Fibroblast of lung (primary cell): ENCODE data around the gene TTLL11. TPM values are rescaled to one million over a fixed set of nuclear protein-coding genes. Genes with fewer than 3 reads are reported as not detected.

Source experiments
- DNase-seq, 2 donors: peaks; one replicate each; pipeline versions ENCODE4 v3.0.0 to v3.0.0-alpha.2; 2010; ENCODE audit warnings: low read depth in 2 of 2
- H2AFZ ChIP-seq: 2 replicates; pipeline ENCODE4 v1.5.1; 2012; ENCODE audit warnings: low read length, control low read depth, inconsistent platforms
- H3K27ac ChIP-seq: 2 replicates; pipeline ENCODE4 v1.5.1; 2011; ENCODE audit warnings: low read length, control low read depth; ENCODE audit not compliant: insufficient read depth
- H3K27me3 ChIP-seq: 2 replicates; pipeline ENCODE4 v1.5.1; 2011; ENCODE audit warnings: mild to moderate bottlenecking, low read length; ENCODE audit not compliant: control insufficient read depth, insufficient read depth
- H3K36me3 ChIP-seq: 2 replicates; pipeline ENCODE4 v1.5.1; 2011; ENCODE audit warnings: low read length; ENCODE audit not compliant: control insufficient read depth, insufficient read depth
- H3K4me1 ChIP-seq: 2 replicates; pipeline ENCODE4 v1.5.1; 2011; ENCODE audit warnings: low read length; ENCODE audit not compliant: control insufficient read depth, insufficient read depth; ENCODE audit errors: extremely low read depth
- H3K4me2 ChIP-seq: 2 replicates; pipeline ENCODE4 v1.5.1; 2011; ENCODE audit warnings: low read length, control low read depth; ENCODE audit not compliant: insufficient read depth; ENCODE audit errors: extremely low read depth
- H3K4me3 ChIP-seq, 4 experiments: fragments of 200-600 bp in 1 of 4; sonication (generic) in 1 of 4; replicated peaks in 1 of 4; 2 replicates each; pipeline ENCODE4 v1.5.1; 2011 to 2016; ENCODE audit warnings: low read length in 4 of 4, low read depth in 3 of 4, mild to moderate bottlenecking in 3 of 4, control low read depth in 2 of 4, inconsistent platforms in 1 of 4, mixed read lengths in 1 of 4; ENCODE audit not compliant: insufficient read depth in 1 of 4; ENCODE audit errors: control extremely low read depth in 1 of 4
- H3K79me2 ChIP-seq: 2 replicates; pipeline ENCODE4 v1.5.1; 2012; ENCODE audit warnings: mild to moderate bottlenecking, low read length, inconsistent platforms; ENCODE audit not compliant: control insufficient read depth, insufficient read depth
- H3K9ac ChIP-seq: 2 replicates; pipeline ENCODE4 v1.5.1; 2011; ENCODE audit warnings: mild to moderate bottlenecking, low read length, control low read depth; ENCODE audit not compliant: insufficient read depth
- H3K9me3 ChIP-seq: 2 replicates; pipeline ENCODE4 v1.5.1; 2012; ENCODE audit warnings: low read depth, low read length; ENCODE audit not compliant: control insufficient read depth, insufficient read depth
- H4K20me1 ChIP-seq: 2 replicates; pipeline ENCODE4 v1.5.1; 2011; ENCODE audit warnings: low read length; ENCODE audit not compliant: control insufficient read depth, insufficient read depth; ENCODE audit errors: extremely low read depth
- EZH2 ChIP-seq: IDR thresholded peaks from 2 replicates; pipeline ENCODE4 v1.5.1; 2012; ENCODE audit warnings: low read length, control low read depth, mild to moderate bottlenecking; ENCODE audit errors: missing control alignments
- polyA plus RNA-seq, 2 donors: library from polyadenylated mRNA; depleted of rRNA in 1 of 2; stranded (reverse) in 1 of 2; unstranded in 1 of 2; fragments of >200 nt; gene quantifications; 2 replicates each; pipeline ENCODE4 v1.2.1, GENCODE V29; 2011 to 2012; ENCODE audit warnings: missing spikeins in 1 of 2
- total RNA-seq: library from RNA; depleted of rRNA; stranded (reverse); fragments of >200 nt; gene quantifications from 2 replicates; pipeline ENCODE4 v1.2.1, GENCODE V29; 2014
- TF ChIP-seq, protein P1 (sequence below), 2 donors: IDR thresholded peaks in 1 of 2; conservative IDR thresholded peaks in 1 of 2; 1 replicate in 1 of 2; 2 replicates in 1 of 2; pipeline ENCODE4 v1.5.1; 2011 to 2012; ENCODE audit warnings: low read length in 2 of 2, control low read depth in 1 of 2, inconsistent platforms in 1 of 2, low read depth in 1 of 2, mild to moderate bottlenecking in 1 of 2

TTLL11 gene
- total and polyA plus RNA-seq, 2 donors (not counting 1 experiment from before 2014, with no cell fraction given): 3.9 to 4.8 TPM

DNA sequence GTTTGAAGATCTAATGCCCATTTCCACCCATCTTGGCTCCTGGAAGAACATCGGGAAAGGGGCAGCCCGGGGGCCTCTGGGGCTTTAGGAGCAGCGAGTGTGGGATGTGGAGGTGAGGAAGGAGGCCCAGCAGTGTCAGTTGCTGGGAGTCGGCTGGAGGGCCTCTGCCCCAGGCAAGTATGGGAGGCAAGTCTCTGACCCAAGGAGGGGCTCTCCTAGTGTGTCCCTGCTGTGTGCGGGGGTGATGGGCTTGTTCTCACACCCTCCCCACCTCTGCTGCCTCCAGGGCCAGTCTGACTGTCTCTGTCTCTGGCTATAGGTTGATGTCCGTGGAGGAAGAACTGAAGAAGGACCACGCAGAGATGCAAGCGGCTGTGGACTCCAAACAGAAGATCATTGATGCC lies 312.0 kb downstream of the TTLL11 start:
- Histone ChIP-seq H3K79me2 (no peaks in the 10 kb centered on the region), H4K20me1 (no peaks in the 10 kb centered on the region), H3K9me3 (no peaks in the 10 kb centered on the region), H3K9ac (no peak overlapping the region), H3K4me2 (no peak overlapping the region), H3K4me3 (no peak overlapping the region), H3K27ac (no peak overlapping the region), H3K27me3 (no peaks in the 10 kb centered on the region), H3K36me3 (peaks cover 6% of the 10 kb centered on the region), H2AFZ (no peak overlapping the region), H3K4me1 (no peaks in the 10 kb centered on the region)
- no peak for DNase-seq
- TF ChIP-seq EZH2: no peak
- TF ChIP-seq, protein P1, sequence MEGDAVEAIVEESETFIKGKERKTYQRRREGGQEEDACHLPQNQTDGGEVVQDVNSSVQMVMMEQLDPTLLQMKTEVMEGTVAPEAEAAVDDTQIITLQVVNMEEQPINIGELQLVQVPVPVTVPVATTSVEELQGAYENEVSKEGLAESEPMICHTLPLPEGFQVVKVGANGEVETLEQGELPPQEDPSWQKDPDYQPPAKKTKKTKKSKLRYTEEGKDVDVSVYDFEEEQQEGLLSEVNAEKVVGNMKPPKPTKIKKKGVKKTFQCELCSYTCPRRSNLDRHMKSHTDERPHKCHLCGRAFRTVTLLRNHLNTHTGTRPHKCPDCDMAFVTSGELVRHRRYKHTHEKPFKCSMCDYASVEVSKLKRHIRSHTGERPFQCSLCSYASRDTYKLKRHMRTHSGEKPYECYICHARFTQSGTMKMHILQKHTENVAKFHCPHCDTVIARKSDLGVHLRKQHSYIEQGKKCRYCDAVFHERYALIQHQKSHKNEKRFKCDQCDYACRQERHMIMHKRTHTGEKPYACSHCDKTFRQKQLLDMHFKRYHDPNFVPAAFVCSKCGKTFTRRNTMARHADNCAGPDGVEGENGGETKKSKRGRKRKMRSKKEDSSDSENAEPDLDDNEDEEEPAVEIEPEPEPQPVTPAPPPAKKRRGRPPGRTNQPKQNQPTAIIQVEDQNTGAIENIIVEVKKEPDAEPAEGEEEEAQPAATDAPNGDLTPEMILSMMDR (conservative IDR thresholded peaks at IDR 0.05 in 1 of 2, IDR thresholded peaks at IDR 0.05 in 1 of 2; ENCODE audit: low read depth in 1 of 2, low read length in 2 of 2): no peak

DNA sequence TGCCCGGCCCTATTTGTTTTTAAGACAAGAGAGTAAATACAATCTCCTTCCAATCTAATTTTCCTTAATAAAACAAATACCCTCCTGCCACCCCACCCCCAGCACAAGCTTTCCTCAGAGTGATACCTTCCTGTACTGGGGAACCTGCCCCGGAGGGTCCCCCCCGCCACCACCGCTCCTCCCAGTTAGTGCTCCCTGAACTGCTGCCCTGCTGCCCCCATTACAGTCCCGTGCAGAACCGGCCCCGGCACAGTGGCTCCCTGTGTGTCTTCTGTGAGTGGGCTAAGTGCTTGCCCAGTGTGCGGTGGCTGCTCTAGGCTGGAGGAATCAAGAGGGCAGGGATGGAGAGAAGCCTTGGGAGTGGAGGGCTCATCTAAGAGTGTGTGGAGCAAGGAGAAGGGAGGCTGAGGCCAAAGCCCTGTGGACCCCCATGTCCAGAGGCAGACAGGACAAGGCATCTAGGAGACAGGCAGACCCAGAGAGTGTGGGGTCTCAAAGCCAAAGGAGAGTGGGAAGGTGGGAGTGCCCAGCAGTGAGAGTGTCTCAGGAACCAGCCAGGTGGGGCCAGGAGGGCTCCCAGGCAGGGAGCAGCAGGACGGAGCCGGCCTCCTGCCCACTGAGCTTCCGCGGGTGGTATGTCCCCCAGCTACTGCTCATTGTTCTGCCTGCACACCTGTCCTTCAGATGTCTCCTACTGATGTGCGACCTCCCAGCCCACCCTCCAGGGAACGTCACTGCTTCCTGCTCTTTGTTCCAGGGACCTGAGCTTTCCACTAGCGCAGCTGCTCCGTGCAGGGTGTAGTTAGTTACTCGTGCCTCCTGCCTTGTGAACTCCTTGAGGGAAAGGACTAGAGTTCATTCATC lies 312.7 kb downstream of the TTLL11 start:
- Histone ChIP-seq H2AFZ (no peak overlapping the region), H3K4me3 (no peak overlapping the region), H3K9me3 (no peaks in the 10 kb centered on the region), H4K20me1 (no peaks in the 10 kb centered on the region), H3K4me1 (no peaks in the 10 kb centered on the region), H3K27ac (no peak overlapping the region), H3K36me3 (peaks cover 6% of the 10 kb centered on the region), H3K4me2 (no peak overlapping the region), H3K27me3 (no peaks in the 10 kb centered on the region), H3K9ac (no peak overlapping the region), H3K79me2 (no peaks in the 10 kb centered on the region)
- TF ChIP-seq EZH2: no peak
- TF ChIP-seq, protein P1 (conservative IDR thresholded peaks at IDR 0.05 in 1 of 2, IDR thresholded peaks at IDR 0.05 in 1 of 2; ENCODE audit: low read depth in 1 of 2, low read length in 2 of 2): no peak
- no peak for DNase-seq

DNA sequence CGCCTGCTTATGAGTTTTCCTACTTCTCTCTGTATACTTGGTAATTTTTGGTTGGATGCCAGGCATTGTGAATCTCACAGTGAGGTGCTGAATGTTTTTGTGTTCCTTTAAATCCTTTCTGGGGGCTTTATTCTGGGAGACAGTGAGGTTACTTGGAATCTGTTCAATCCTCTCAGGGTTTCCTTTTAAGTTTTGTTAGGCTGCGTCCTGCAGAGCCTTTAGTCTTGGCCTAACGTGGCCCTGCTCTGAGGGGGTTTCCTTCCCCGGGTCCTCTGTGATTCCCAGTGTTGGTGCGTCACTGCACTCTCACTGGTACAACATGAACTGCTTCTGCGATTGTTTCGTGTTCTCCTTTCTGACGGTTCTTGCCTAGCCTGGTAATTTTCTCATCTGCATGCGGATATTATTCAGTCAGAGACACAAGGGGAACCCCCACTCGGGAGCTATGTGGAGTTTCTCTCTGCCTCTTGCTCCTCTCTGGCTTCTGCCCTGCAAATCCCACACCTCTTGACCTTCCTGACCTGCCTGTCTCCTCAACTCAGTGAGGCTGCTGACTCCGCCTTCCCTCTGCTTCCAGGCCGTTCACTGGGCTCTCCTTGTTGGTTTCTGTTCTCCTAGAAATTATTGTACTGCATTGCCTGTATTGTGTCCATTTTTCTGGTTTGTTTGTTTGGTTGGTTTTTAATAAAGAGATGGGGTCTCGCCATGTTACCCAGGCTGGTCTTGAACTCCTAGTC lies 313.6 kb downstream of the TTLL11 start:
- Histone ChIP-seq H3K4me1 (no peaks in the 10 kb centered on the region), H3K4me3 (no peak overlapping the region), H3K4me2 (no peak overlapping the region), H4K20me1 (no peaks in the 10 kb centered on the region), H3K27me3 (no peaks in the 10 kb centered on the region), H3K27ac (no peak overlapping the region), H3K36me3 (peaks cover 6% of the 10 kb centered on the region), H2AFZ (no peak overlapping the region), H3K9me3 (no peaks in the 10 kb centered on the region), H3K9ac (no peak overlapping the region), H3K79me2 (no peaks in the 10 kb centered on the region)
- DNase-seq: peak in 1 of 2 donors; percentile 31
- TF ChIP-seq EZH2: no peak
- TF ChIP-seq, protein P1 (conservative IDR thresholded peaks at IDR 0.05 in 1 of 2, IDR thresholded peaks at IDR 0.05 in 1 of 2; ENCODE audit: low read depth in 1 of 2, low read length in 2 of 2): no peak
